ENCODE results near the gene WNT8B. TPM values are rescaled to one million over a fixed set of nuclear protein-coding genes. Genes with fewer than 3 reads are reported as not detected.
A peak's percentile ranks its signal among the peaks of the same experiment; 100 is the strongest.

Gene WNT8B
- total RNA-seq, 1 experiment from 2014 or later: 0.14 TPM

- no peaks in the 10 kb centered on the region for H3K27me3 Mint-ChIP-seq (ENCODE audit: insufficient read depth, unreplicated experiment)
- DNase-seq: peak in 1 of 2 experiments; percentile 68
- H3K9me3 Mint-ChIP-seq (ENCODE audit: unreplicated experiment): no peaks in the 10 kb centered on the region
- H3K36me3 Mint-ChIP-seq (ENCODE audit: insufficient read depth, unreplicated experiment): no peaks in the 10 kb centered on the region
- intact Hi-C loops (cut with micrococcal nuclease; ENCODE audit: unreplicated experiment): loop anchor here (1.0 to 5.0 kb wide), 7 partner anchors 26 to 281 kb away; partner anchors contain the start of gene CHUK
- ChIA-PET CTCF (interaction anchor here (0.5 to 5.0 kb wide), 27 partner anchors 10 to 448 kb away, joined by 3 to 38 read pairs (median 4); partner anchors contain the start of genes HIF1AN and SCD), POLR2A (interaction anchor here (0.8 kb wide), 1 partner anchor 149 kb away, joined by 3 read pairs; no protein-coding TSS in a partner anchor)
- no peak overlapping the region for H3K4me3 Mint-ChIP-seq (ENCODE audit: unreplicated experiment)
- Histone ChIP-seq H3K4me3 (ENCODE audit: low read depth, low read length) (no peak overlapping the region), H3K9me3 (no peaks in the 10 kb centered on the region), H3K27me3 (replicated peaks; ENCODE audit: control insufficient read depth, insufficient read depth, low read length) (no peaks in the 10 kb centered on the region), H3K4me1 (peaks cover 20% of the 10 kb centered on the region), H3K36me3 (ENCODE audit: control insufficient read depth, insufficient read depth, low read length) (no peaks in the 10 kb centered on the region)
- no peak overlapping the region for H3K27ac Mint-ChIP-seq (ENCODE audit: unreplicated experiment)
- TF ChIP-seq CTCF (IDR thresholded peaks at IDR 0.05; ENCODE audit: insufficient read depth in 1 of 2, low read depth in 1 of 2, low read length in 1 of 2, severe bottlenecking in 1 of 2, unreplicated experiment in 1 of 2): peak; percentile 55 to 61
- no TSS peak for BruUV-seq (replicated peaks)
- peaks cover 12% of the 10 kb centered on the region for H3K4me1 Mint-ChIP-seq (ENCODE audit: low read depth, unreplicated experiment)
Measured at GRCh38 chr10:100508691-100509150, 45.9 kb downstream of the WNT8B start.

GRCh38 chr10:100509241-100509840 lies 46.5 kb downstream of the WNT8B start:
- intact Hi-C loops (cut with micrococcal nuclease; ENCODE audit: unreplicated experiment): loop anchor here (2.0 to 5.0 kb wide), 2 partner anchors 207 to 282 kb away; partner anchors contain the start of gene CHUK
- no peak for TF ChIP-seq CTCF (IDR thresholded peaks at IDR 0.05; ENCODE audit: insufficient read depth in 1 of 2, low read depth in 1 of 2, low read length in 1 of 2, severe bottlenecking in 1 of 2, unreplicated experiment in 1 of 2)
- H3K36me3 Mint-ChIP-seq (ENCODE audit: insufficient read depth, unreplicated experiment): no peaks in the 10 kb centered on the region
- no peak for DNase-seq
- H3K27me3 ChIP-seq (replicated peaks; ENCODE audit: control insufficient read depth, insufficient read depth, low read length): no peaks in the 10 kb centered on the region
- H3K9me3 ChIP-seq: no peaks in the 10 kb centered on the region
- H3K27me3 Mint-ChIP-seq (ENCODE audit: insufficient read depth, unreplicated experiment): no peaks in the 10 kb centered on the region
- H3K4me1 ChIP-seq: peaks cover 14% of the 10 kb centered on the region
- BruUV-seq (replicated peaks): no TSS peak
- CTCF ChIA-PET: interaction anchor here (0.5 to 5.0 kb wide), 28 partner anchors 9 to 448 kb away, joined by 3 to 38 read pairs (median 4); partner anchors contain the start of genes HIF1AN and SCD
- H3K4me3 ChIP-seq (ENCODE audit: low read depth, low read length): no peak overlapping the region
- H3K36me3 ChIP-seq (ENCODE audit: control insufficient read depth, insufficient read depth, low read length): no peaks in the 10 kb centered on the region
- POLR2A ChIA-PET: interaction anchor here (0.8 kb wide), 1 partner anchor 149 kb away, joined by 3 read pairs; no protein-coding TSS in a partner anchor
- H3K27ac Mint-ChIP-seq (ENCODE audit: unreplicated experiment): no peak overlapping the region
- peaks cover 6% of the 10 kb centered on the region for H3K4me1 Mint-ChIP-seq (ENCODE audit: low read depth, unreplicated experiment)
- H3K9me3 Mint-ChIP-seq (ENCODE audit: unreplicated experiment): no peaks in the 10 kb centered on the region
- H3K4me3 Mint-ChIP-seq (ENCODE audit: unreplicated experiment): no peak overlapping the region

- Mint-ChIP-seq H3K4me1 (ENCODE audit: low read depth, unreplicated experiment) (no peaks in the 10 kb centered on the region), H3K27ac (ENCODE audit: unreplicated experiment) (no peak overlapping the region)
Measured at GRCh38 chr10:100510533-100511308, 47.9 kb downstream of the WNT8B start.

More at GRCh38 chr10:100510533-100511308, 47.9 kb downstream of the WNT8B start:
- BruUV-seq (replicated peaks): no TSS peak
- H3K4me3 ChIP-seq (ENCODE audit: low read depth, low read length): no peak overlapping the region
- Mint-ChIP-seq H3K36me3 (ENCODE audit: insufficient read depth, unreplicated experiment) (no peaks in the 10 kb centered on the region), H3K9me3 (ENCODE audit: unreplicated experiment) (no peaks in the 10 kb centered on the region), H3K4me3 (ENCODE audit: unreplicated experiment) (no peak overlapping the region), H3K27me3 (ENCODE audit: insufficient read depth, unreplicated experiment) (no peaks in the 10 kb centered on the region)
- H3K9me3 ChIP-seq: no peaks in the 10 kb centered on the region
- intact Hi-C loops (cut with micrococcal nuclease; ENCODE audit: unreplicated experiment): no loop called here
- no peaks in the 10 kb centered on the region for H3K36me3 ChIP-seq (ENCODE audit: control insufficient read depth, insufficient read depth, low read length)
- TF ChIP-seq CTCF (IDR thresholded peaks at IDR 0.05; ENCODE audit: insufficient read depth in 1 of 2, low read depth in 1 of 2, low read length in 1 of 2, severe bottlenecking in 1 of 2, unreplicated experiment in 1 of 2): no peak
- H3K4me1 ChIP-seq: peaks cover 10% of the 10 kb centered on the region
- ChIA-PET POLR2A (no interaction called here), CTCF (interaction anchor here (0.6 to 5.0 kb wide), 4 partner anchors 8 to 65 kb away, joined by 3 to 37 read pairs (median 4); partner anchors contain the start of gene HIF1AN)
- no peaks in the 10 kb centered on the region for H3K27me3 ChIP-seq (replicated peaks; ENCODE audit: control insufficient read depth, insufficient read depth, low read length)
- no peak for DNase-seq

Data from Caco-2 (cell line).